ENCODE results near the gene JADE2. TPM values are rescaled to one million over a fixed set of nuclear protein-coding genes. Genes with fewer than 3 reads are reported as not detected.

JADE2 gene
- polyA plus RNA-seq, 3 donors = 2.1 to 10.2 (median 3.1) TPM

DNA sequence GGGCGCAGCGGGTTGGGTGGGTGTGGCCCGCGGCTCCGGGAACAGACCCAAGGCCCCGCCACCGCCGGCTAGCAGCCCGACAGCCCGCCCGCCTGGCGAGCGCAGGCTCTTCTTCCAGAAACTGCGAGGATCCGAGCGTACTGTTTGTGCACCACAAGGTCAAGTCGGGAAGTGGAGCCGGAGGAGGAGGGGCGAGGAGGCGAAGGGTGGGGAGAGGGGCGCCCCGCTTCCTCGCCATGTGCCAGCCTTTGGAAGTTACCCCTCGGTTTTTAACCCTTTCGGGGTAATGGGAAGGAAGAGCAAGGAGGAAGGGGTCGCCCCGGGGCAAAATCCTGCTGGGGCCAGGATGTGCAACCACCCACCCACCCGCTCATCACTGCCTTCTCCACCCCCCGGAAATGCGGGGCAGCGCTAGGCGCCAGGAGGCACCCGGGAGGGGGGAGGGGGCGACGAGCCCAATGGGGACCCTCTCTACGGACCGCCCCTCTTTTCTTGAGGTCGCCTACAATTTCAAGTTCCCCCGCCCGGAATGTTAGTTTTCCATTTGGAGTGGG, 1.1 kb upstream of the JADE2 start:
- Histone ChIP-seq H3K4me2 (replicated peaks; ENCODE audit: extremely low read depth, low read length, poor library complexity, severe bottlenecking) (peak overlapping the region; percentile 100), H3K9ac (ENCODE audit: insufficient read depth, low read length, poor library complexity, severe bottlenecking) (peak overlapping the region; percentile 89), H4K20me1 (ENCODE audit: insufficient read depth, low read length) (peaks cover 18% of the 10 kb centered on the region), H3K79me2 (ENCODE audit: insufficient read depth, low read length) (peaks cover 34% of the 10 kb centered on the region), H3K36me3 (replicated peaks in 1 of 2; ENCODE audit: control insufficient read depth in 1 of 2, insufficient read depth in 2 of 2, low read length in 2 of 2) (no peaks in the 10 kb centered on the region), H3K27ac (ENCODE audit: low read depth in 1 of 2, low read length in 2 of 2) (peak overlapping the region; percentile 87 to 95), H3K9me3 (replicated peaks in 1 of 2; ENCODE audit: control insufficient read depth in 1 of 2, insufficient read depth in 1 of 2, low read length in 2 of 2) (no peaks in the 10 kb centered on the region), H3K4me3 (replicated peaks in 1 of 3; ENCODE audit: low read depth in 2 of 3, low read length in 3 of 3) (peak overlapping the region; percentile 72 to 98 (median 93)), H2AFZ (ENCODE audit: insufficient read depth, low read depth, low read length, poor library complexity, severe bottlenecking) (peak overlapping the region; percentile 84), H3K27me3 (ENCODE audit: control insufficient read depth in 2 of 2, insufficient read depth in 2 of 2, low read length in 2 of 2) (no peaks in the 10 kb centered on the region), H3K4me1 (ENCODE audit: control insufficient read depth in 1 of 2, insufficient read depth in 2 of 2, low read length in 2 of 2) (peaks cover 14 to 25% of the 10 kb centered on the region in 2 donors)
- peaks cover 5 to 7% (median 6%) of the 10 kb centered on the region in 3 donors for H3K27me3 Mint-ChIP-seq (ENCODE audit: low read depth in 3 of 3)
- no peaks in the 10 kb centered on the region for H3K36me3 Mint-ChIP-seq
- H3K9me3 Mint-ChIP-seq = no peaks in the 10 kb centered on the region
- WGBS (ENCODE audit: insufficient coverage) = 0% methylated on average over 18 of the region's 40 CpGs
- peak overlapping the region; percentile 89 to 96 (median 94) for H3K27ac Mint-ChIP-seq
- peak; percentile 39 to 51 (median 41) for DNase-seq
- intact Hi-C loops (cut with micrococcal nuclease) = loop anchor here (10.0 kb wide), 3 partner anchors 60 to 300 kb away; partner anchors contain the start of gene PPP2CA (in 1 of the 2)
- TF ChIP-seq, protein P1, sequence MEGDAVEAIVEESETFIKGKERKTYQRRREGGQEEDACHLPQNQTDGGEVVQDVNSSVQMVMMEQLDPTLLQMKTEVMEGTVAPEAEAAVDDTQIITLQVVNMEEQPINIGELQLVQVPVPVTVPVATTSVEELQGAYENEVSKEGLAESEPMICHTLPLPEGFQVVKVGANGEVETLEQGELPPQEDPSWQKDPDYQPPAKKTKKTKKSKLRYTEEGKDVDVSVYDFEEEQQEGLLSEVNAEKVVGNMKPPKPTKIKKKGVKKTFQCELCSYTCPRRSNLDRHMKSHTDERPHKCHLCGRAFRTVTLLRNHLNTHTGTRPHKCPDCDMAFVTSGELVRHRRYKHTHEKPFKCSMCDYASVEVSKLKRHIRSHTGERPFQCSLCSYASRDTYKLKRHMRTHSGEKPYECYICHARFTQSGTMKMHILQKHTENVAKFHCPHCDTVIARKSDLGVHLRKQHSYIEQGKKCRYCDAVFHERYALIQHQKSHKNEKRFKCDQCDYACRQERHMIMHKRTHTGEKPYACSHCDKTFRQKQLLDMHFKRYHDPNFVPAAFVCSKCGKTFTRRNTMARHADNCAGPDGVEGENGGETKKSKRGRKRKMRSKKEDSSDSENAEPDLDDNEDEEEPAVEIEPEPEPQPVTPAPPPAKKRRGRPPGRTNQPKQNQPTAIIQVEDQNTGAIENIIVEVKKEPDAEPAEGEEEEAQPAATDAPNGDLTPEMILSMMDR (IDR thresholded peaks at IDR 0.05) = no peak
- peak overlapping the region; percentile 97 to 99 for H3K4me3 Mint-ChIP-seq
- H3K4me1 Mint-ChIP-seq = peaks cover 18% of the 10 kb centered on the region

DNA sequence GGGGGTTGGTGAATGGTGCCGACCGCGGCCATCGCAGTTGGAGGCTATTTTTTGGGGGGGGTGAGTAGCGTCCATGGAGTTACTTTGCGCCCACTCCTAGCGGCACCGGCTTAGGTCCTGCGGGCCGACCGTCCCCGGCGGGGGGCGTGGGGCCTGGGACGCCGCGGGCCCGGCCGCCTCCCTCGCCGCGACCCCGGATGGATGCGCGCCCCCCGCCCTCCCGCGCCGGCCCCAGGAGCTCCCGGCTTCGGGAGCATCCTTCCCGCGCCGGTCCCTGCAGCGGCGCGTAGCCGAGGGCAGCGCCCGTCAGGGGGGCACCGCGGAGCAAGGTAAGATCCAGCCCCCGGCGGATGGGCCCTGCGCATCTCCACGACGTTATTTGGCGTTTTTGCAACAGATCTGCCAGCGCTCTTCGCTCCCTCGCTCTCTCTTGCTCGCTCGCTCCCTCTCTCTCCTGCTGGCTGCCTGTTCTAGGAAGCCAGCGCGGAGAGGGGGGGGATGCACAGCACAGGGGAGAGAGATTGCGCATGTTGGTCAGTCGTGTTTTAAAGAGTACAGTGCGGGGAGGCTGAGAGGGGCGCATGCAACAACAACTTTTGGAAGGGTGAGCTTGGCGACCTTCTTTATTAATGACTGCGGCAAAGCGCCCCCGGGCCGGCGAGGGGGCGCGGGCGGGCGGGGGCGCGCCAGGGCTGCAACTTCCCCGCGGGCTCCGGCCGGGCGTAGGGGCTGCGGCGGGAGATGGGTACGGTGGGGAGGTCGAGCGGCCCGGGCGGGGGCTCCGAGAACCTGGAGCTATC, 413 bp downstream of the JADE2 start:
- Histone ChIP-seq H3K4me3 (replicated peaks in 1 of 3; ENCODE audit: low read depth in 2 of 3, low read length in 3 of 3) (peak overlapping the region; percentile 72 to 98 (median 93)), H3K27me3 (ENCODE audit: control insufficient read depth in 2 of 2, insufficient read depth in 2 of 2, low read length in 2 of 2) (no peaks in the 10 kb centered on the region), H3K4me2 (replicated peaks; ENCODE audit: extremely low read depth, low read length, poor library complexity, severe bottlenecking) (peak overlapping the region; percentile 100), H3K9me3 (replicated peaks in 1 of 2; ENCODE audit: control insufficient read depth in 1 of 2, insufficient read depth in 1 of 2, low read length in 2 of 2) (no peaks in the 10 kb centered on the region), H4K20me1 (ENCODE audit: insufficient read depth, low read length) (peaks cover 33% of the 10 kb centered on the region), H3K27ac (ENCODE audit: low read depth in 1 of 2, low read length in 2 of 2) (peak overlapping the region; percentile 87 to 95), H3K9ac (ENCODE audit: insufficient read depth, low read length, poor library complexity, severe bottlenecking) (peak overlapping the region; percentile 89), H3K79me2 (ENCODE audit: insufficient read depth, low read length) (peaks cover 49% of the 10 kb centered on the region), H2AFZ (ENCODE audit: insufficient read depth, low read depth, low read length, poor library complexity, severe bottlenecking) (peak overlapping the region; percentile 84), H3K36me3 (replicated peaks in 1 of 2; ENCODE audit: control insufficient read depth in 1 of 2, insufficient read depth in 2 of 2, low read length in 2 of 2) (no peaks in the 10 kb centered on the region), H3K4me1 (ENCODE audit: control insufficient read depth in 1 of 2, insufficient read depth in 2 of 2, low read length in 2 of 2) (peaks cover 14 to 25% of the 10 kb centered on the region in 2 donors)
- H3K36me3 Mint-ChIP-seq = no peaks in the 10 kb centered on the region
- peak in 2 of 3 donors; percentile 45 to 49 for DNase-seq
- intact Hi-C loops (cut with micrococcal nuclease) = loop anchor here (5.0 to 10.0 kb wide), 6 partner anchors 51 to 301 kb away; partner anchors contain the start of genes UBE2B (in 2 of the 2), CDKN2AIPNL (in 1 of the 2) and PPP2CA (in 1 of the 2)
- peaks cover 1 to 9% (median 2%) of the 10 kb centered on the region in 3 donors for H3K27me3 Mint-ChIP-seq (ENCODE audit: low read depth in 3 of 3)
- peak overlapping the region; percentile 86 to 95 (median 90) for H3K27ac Mint-ChIP-seq
- peaks cover 20% of the 10 kb centered on the region for H3K4me1 Mint-ChIP-seq
- TF ChIP-seq, protein P1 (IDR thresholded peaks at IDR 0.05) = no peak
- peak overlapping the region; percentile 97 to 99 for H3K4me3 Mint-ChIP-seq
- H3K9me3 Mint-ChIP-seq = no peaks in the 10 kb centered on the region
- under 1% methylated on average over 80 of the region's 84 CpGs for WGBS (ENCODE audit: insufficient coverage)
